Measurements from ENCODE around the gene PRPSAP1. TPM values are rescaled to one million over a fixed set of nuclear protein-coding genes. Genes with fewer than 3 reads are reported as not detected.

PRPSAP1 gene
- total RNA-seq, 1 donor from 2014 or later = 68.5 TPM

DNA sequence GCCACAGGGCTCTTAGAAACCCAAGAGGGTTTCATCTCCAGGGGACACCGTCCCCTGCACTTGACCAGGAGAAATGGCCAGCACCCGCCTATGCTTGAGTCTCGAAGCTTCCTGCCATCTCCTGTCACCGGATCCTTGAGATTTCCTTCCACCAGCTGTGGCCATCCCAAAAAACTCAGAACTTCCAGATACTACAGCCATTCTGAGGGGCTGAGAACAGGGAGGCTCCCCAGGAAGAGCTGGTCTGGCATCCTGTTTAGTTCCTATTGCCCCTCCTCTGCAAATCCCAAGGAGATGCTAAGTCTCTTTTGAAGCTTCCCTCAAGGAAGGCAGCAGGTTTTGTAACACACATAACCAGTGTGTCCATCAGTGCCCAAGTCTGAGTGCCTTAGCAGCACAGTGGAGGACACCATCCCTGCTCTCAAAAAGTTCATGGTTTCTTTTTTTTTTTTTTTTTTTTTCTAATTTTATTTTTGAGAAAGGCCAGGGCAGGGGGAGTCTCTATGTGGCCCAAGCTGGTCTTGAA is 86.6 kb downstream of the PRPSAP1 start:
- no peak for DNase-seq
- Mint-ChIP-seq H3K9me3 (ENCODE audit: unreplicated experiment) (peaks cover 6% of the 10 kb centered on the region), H3K36me3 (ENCODE audit: unreplicated experiment) (no peaks in the 10 kb centered on the region), H3K4me1 (ENCODE audit: low read depth, unreplicated experiment) (peaks cover 22% of the 10 kb centered on the region), H3K27ac (ENCODE audit: unreplicated experiment) (peak overlapping the region; percentile 52), H3K27me3 (ENCODE audit: unreplicated experiment) (peaks cover 14% of the 10 kb centered on the region), H3K4me3 (ENCODE audit: unreplicated experiment) (peak overlapping the region; percentile 88)
- TF ChIP-seq, protein P1, sequence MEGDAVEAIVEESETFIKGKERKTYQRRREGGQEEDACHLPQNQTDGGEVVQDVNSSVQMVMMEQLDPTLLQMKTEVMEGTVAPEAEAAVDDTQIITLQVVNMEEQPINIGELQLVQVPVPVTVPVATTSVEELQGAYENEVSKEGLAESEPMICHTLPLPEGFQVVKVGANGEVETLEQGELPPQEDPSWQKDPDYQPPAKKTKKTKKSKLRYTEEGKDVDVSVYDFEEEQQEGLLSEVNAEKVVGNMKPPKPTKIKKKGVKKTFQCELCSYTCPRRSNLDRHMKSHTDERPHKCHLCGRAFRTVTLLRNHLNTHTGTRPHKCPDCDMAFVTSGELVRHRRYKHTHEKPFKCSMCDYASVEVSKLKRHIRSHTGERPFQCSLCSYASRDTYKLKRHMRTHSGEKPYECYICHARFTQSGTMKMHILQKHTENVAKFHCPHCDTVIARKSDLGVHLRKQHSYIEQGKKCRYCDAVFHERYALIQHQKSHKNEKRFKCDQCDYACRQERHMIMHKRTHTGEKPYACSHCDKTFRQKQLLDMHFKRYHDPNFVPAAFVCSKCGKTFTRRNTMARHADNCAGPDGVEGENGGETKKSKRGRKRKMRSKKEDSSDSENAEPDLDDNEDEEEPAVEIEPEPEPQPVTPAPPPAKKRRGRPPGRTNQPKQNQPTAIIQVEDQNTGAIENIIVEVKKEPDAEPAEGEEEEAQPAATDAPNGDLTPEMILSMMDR (IDR thresholded peaks at IDR 0.05; ENCODE audit: partially characterized antibody, unreplicated experiment) = no peak

DNA sequence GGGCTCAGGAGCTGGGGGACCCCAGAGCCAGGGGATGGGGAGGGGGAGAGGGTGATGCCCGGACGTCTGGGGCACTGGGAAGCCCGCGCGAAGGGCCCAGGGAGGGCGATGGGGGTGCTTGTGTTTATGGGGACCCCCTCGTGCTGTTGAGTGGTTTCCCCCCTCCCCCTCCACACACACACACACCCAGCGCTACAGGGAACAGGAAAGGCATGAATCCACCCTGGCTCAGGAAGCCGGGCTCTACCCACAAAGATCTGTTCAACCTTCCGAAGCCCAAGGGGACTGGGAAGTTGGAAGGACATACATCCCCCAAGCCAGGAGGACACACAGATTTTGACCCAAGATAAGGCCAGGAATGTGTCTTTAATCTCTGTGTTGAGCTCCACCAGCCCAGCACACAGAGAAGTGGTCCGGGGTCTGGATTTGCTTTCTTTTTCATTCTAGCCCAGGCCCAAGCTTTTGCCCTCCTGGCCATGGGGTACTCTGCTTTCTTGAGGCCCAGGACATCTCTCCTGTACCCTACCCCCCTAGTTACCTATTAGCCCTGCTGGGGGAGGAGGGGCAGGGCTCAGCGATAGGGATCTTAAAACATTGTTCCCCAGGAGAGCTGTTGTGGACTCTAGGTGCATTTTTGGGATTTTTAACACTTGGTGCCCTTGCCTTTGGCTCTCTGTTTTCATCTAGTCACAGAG is 87.3 kb downstream of the PRPSAP1 start:
- Mint-ChIP-seq H3K36me3 (ENCODE audit: unreplicated experiment) (no peaks in the 10 kb centered on the region), H3K4me1 (ENCODE audit: low read depth, unreplicated experiment) (peaks cover 23% of the 10 kb centered on the region)

DNA sequence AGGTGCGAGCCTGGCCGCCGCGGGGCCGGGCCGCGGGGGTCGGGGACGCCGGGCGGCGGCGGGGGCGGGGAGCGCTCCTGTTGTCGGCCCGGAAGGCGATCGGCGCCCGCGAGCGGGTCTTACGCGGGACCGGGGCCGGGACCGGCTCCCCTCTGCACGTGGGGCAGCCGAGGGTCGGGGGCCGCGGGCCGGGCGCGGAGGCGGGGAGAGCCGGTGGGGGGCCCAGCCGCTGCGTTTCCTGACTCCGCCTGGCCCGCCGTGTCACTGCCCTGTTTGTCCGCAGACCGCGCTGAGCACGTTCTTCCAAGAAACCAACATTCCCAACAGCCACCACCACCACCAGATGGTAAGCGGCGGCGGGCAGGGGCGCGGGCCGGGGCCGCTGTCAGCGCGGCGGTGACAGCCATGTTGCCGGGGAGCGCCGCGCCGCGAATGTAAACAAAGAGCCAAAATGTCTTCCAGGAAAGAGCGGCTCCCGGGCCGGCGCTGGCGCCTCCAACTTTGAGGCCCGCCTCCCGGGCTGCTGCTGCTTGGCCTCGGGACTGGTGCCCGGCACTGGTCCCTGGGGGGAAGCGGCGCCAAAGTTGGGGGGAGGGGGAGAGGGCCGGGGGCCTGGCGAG is 88.0 kb downstream of the PRPSAP1 start:
- Mint-ChIP-seq H3K9me3 (ENCODE audit: unreplicated experiment) (peaks cover 6% of the 10 kb centered on the region), H3K4me3 (ENCODE audit: unreplicated experiment) (peak overlapping the region; percentile 78), H3K27me3 (ENCODE audit: unreplicated experiment) (peaks cover 14% of the 10 kb centered on the region), H3K4me1 (ENCODE audit: low read depth, unreplicated experiment) (peaks cover 23% of the 10 kb centered on the region), H3K36me3 (ENCODE audit: unreplicated experiment) (no peaks in the 10 kb centered on the region), H3K27ac (ENCODE audit: unreplicated experiment) (no peak overlapping the region)
- DNase-seq = peak; percentile 64
- TF ChIP-seq, protein P1 (IDR thresholded peaks at IDR 0.05; ENCODE audit: partially characterized antibody, unreplicated experiment) = no peak

More for the DNA sequence above, 87.3 kb downstream of the PRPSAP1 start:
- Mint-ChIP-seq H3K27me3 (ENCODE audit: unreplicated experiment) (peaks cover 14% of the 10 kb centered on the region), H3K27ac (ENCODE audit: unreplicated experiment) (peak overlapping the region; percentile 52), H3K4me3 (ENCODE audit: unreplicated experiment) (peak overlapping the region; percentile 88), H3K9me3 (ENCODE audit: unreplicated experiment) (peaks cover 6% of the 10 kb centered on the region)
- no peak for DNase-seq
- TF ChIP-seq, protein P1 (IDR thresholded peaks at IDR 0.05; ENCODE audit: partially characterized antibody, unreplicated experiment) = no peak

DNA sequence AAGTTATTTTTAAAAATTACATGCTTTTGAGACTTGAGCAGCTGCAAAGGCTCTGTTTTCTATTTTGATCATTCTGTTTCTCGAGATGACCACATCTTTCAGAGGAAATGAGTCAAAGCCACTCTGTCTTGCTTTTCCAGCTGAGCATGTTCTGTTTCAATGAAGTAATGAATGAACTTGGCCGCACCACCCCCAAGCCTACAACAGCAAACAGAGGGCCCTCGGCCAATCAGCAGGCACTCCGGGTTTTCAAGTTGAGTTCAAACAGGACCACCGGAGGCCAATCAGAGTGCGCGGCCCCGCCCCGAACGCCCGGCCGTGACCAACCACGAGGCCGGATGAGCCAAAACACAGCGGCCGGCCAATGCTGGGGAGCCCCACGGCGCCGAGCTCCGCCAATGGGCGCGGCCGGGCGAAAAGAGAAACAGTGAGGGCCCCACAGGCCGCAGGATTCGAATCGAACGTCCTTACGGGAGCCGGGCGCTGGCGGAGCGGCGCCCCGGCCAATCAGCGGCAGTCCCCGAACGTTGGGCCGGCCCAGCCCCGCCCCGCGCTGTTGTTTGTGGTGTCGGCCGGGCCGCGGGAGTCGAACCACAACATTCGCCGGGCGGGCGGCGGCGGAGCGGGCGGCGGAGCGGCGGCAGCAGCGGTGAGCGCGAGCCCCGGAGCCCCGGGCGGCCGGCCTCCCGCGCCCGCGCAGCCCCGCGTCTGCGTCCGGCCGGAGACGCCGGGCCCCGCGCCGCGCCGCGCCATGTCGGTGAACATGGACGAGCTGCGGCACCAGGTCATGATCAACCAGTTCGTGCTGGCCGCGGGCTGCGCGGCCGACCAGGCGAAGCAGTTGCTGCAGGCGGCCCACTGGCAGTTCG is 88.7 kb downstream of the PRPSAP1 start, which contains the start of gene UBALD2:
Gene UBALD2, plus strand, starts transcription at position 594 of the 869 bp plus-strand sequence. Its CDS starts 158 bp downstream, at position 752.
- H3K4me1 Mint-ChIP-seq (ENCODE audit: low read depth, unreplicated experiment) = peaks cover 23% of the 10 kb centered on the region
- DNase-seq = peak; percentile 99
- H3K9me3 Mint-ChIP-seq (ENCODE audit: unreplicated experiment) = peaks cover 6% of the 10 kb centered on the region
- no peaks in the 10 kb centered on the region for H3K36me3 Mint-ChIP-seq (ENCODE audit: unreplicated experiment)
- peak within 1 kb of the TSS; percentile 88 for H3K4me3 Mint-ChIP-seq (ENCODE audit: unreplicated experiment)
- H3K27ac Mint-ChIP-seq (ENCODE audit: unreplicated experiment) = peak within 1 kb of the TSS; percentile 65
- peaks cover 14% of the 10 kb centered on the region for H3K27me3 Mint-ChIP-seq (ENCODE audit: unreplicated experiment)
- TF ChIP-seq, protein P1 (IDR thresholded peaks at IDR 0.05; ENCODE audit: partially characterized antibody, unreplicated experiment) = no peak
